Mucosa of rectum (tissue), 2 donors: Measurements from ENCODE around the gene CHST1.

Source experiments
- H3K27ac ChIP-seq, 2 donors: one replicate each; pipeline ENCODE4 v1.7.0; 2013; ENCODE audit warnings: inconsistent platforms in 2 of 2, low read depth in 2 of 2, low read length in 2 of 2
- H3K27me3 ChIP-seq, 2 donors: one replicate each; pipeline ENCODE4 v1.7.0; 2013; ENCODE audit warnings: low read length in 2 of 2; ENCODE audit not compliant: control insufficient read depth in 2 of 2, insufficient read depth in 2 of 2
- H3K36me3 ChIP-seq, 2 donors: one replicate each; pipeline ENCODE4 v1.7.0; 2013; ENCODE audit warnings: low read length in 2 of 2; ENCODE audit not compliant: control insufficient read depth in 2 of 2, insufficient read depth in 2 of 2
- H3K4me1 ChIP-seq, 2 donors: one replicate each; pipeline ENCODE4 v1.7.0; 2013; ENCODE audit warnings: low read length in 2 of 2, mild to moderate bottlenecking in 1 of 2; ENCODE audit not compliant: control insufficient read depth in 2 of 2, insufficient read depth in 2 of 2
- H3K4me3 ChIP-seq, 2 donors: one replicate each; pipeline ENCODE4 v1.7.0; 2013; ENCODE audit warnings: low read length in 2 of 2
- H3K9ac ChIP-seq, 2 donors: one replicate each; pipeline ENCODE4 v1.7.0; 2013; ENCODE audit warnings: low read length in 2 of 2, low read depth in 1 of 2, mild to moderate bottlenecking in 1 of 2
- H3K9me3 ChIP-seq, 2 donors: one replicate each; pipeline ENCODE4 v1.7.0; 2013; ENCODE audit warnings: low read length in 2 of 2; ENCODE audit not compliant: control insufficient read depth in 2 of 2
- donor health status: healthy.
- donor health status: Normal muscosa, but diverticular disease.

The CHST1 gene

GRCh38 chr11:45651841-45652749 lies 13.3 kb downstream of the CHST1 start:
- Histone ChIP-seq H3K9me3 (no peaks in the 10 kb centered on the region), H3K9ac (no peak overlapping the region), H3K36me3 (no peaks in the 10 kb centered on the region), H3K27ac (no peak overlapping the region), H3K4me3 (no peak overlapping the region), H3K27me3 (peaks cover 0 to 9% of the 10 kb centered on the region in 2 donors), H3K4me1 (peaks cover 0 to 2% of the 10 kb centered on the region in 2 donors)

GRCh38 chr11:45651156-45651555 lies 14.3 kb downstream of the CHST1 start:
- H3K4me1 ChIP-seq: peaks cover 0 to 2% of the 10 kb centered on the region in 2 donors
- H3K4me3 ChIP-seq: no peak overlapping the region
- H3K27ac ChIP-seq: no peak overlapping the region
- H3K36me3 ChIP-seq: no peaks in the 10 kb centered on the region
- peaks cover 0 to 9% of the 10 kb centered on the region in 2 donors for H3K27me3 ChIP-seq
- no peaks in the 10 kb centered on the region for H3K9me3 ChIP-seq
- H3K9ac ChIP-seq: no peak overlapping the region

GRCh38 chr11:45650166-45651095 lies 15.0 kb downstream of the CHST1 start:
- Histone ChIP-seq H3K4me1 (peaks cover 0 to 2% of the 10 kb centered on the region in 2 donors), H3K27ac (no peak overlapping the region), H3K27me3 (peaks cover under 1 to 5% of the 10 kb centered on the region in 2 donors)

GRCh38 chr11:45649544-45650165 lies 15.8 kb downstream of the CHST1 start:
- H3K27me3 ChIP-seq: peaks cover 0 to 3% of the 10 kb centered on the region in 2 donors
- H3K9me3 ChIP-seq: no peaks in the 10 kb centered on the region
- no peak overlapping the region for H3K9ac ChIP-seq
- H3K4me3 ChIP-seq: no peak overlapping the region
- no peaks in the 10 kb centered on the region for H3K36me3 ChIP-seq
- H3K4me1 ChIP-seq: no peaks in the 10 kb centered on the region
- no peak overlapping the region for H3K27ac ChIP-seq

More at GRCh38 chr11:45650166-45651095, 15.0 kb downstream of the CHST1 start:
- no peaks in the 10 kb centered on the region for H3K9me3 ChIP-seq
- no peak overlapping the region for H3K4me3 ChIP-seq
- no peaks in the 10 kb centered on the region for H3K36me3 ChIP-seq
- H3K9ac ChIP-seq: no peak overlapping the region

GRCh38 chr11:45648931-45649330 lies 16.5 kb downstream of the CHST1 start:
- Histone ChIP-seq H3K4me3 (no peak overlapping the region), H3K4me1 (no peaks in the 10 kb centered on the region), H3K27me3 (peaks cover 0 to 3% of the 10 kb centered on the region in 2 donors), H3K36me3 (no peaks in the 10 kb centered on the region), H3K9me3 (no peaks in the 10 kb centered on the region), H3K9ac (no peak overlapping the region), H3K27ac (no peak overlapping the region)

GRCh38 chr11:45647786-45648185 lies 17.6 kb downstream of the CHST1 start:
- Histone ChIP-seq H3K27me3 (peaks cover 3 to 4% of the 10 kb centered on the region in 2 donors), H3K4me1 (no peaks in the 10 kb centered on the region), H3K9ac (no peak overlapping the region), H3K9me3 (no peaks in the 10 kb centered on the region), H3K4me3 (no peak overlapping the region), H3K36me3 (no peaks in the 10 kb centered on the region), H3K27ac (no peak overlapping the region)

- Histone ChIP-seq H3K9me3 (no peaks in the 10 kb centered on the region), H3K9ac (no peak overlapping the region), H3K27ac (no peak overlapping the region), H3K27me3 (peaks cover 3 to 4% of the 10 kb centered on the region in 2 donors), H3K4me3 (no peak overlapping the region), H3K4me1 (no peaks in the 10 kb centered on the region), H3K36me3 (no peaks in the 10 kb centered on the region)
These were observed 18.1 kb downstream of the CHST1 start for GRCh38 chr11:45647329-45647728.

- no peaks in the 10 kb centered on the region for H3K9me3 ChIP-seq
- no peak overlapping the region for H3K4me3 ChIP-seq
- no peak overlapping the region for H3K27ac ChIP-seq
- no peaks in the 10 kb centered on the region for H3K36me3 ChIP-seq
- no peaks in the 10 kb centered on the region for H3K4me1 ChIP-seq
- H3K27me3 ChIP-seq: peaks cover 3 to 4% of the 10 kb centered on the region in 2 donors
- no peak overlapping the region for H3K9ac ChIP-seq
These were observed 19.0 kb downstream of the CHST1 start for GRCh38 chr11:45646275-45646927.

- H3K4me3 ChIP-seq: no peak overlapping the region
- H3K27ac ChIP-seq: no peak overlapping the region
- H3K9me3 ChIP-seq: no peaks in the 10 kb centered on the region
- H3K36me3 ChIP-seq: no peaks in the 10 kb centered on the region
- H3K27me3 ChIP-seq: peaks cover 3 to 4% of the 10 kb centered on the region in 2 donors
- H3K4me1 ChIP-seq: no peaks in the 10 kb centered on the region
- no peak overlapping the region for H3K9ac ChIP-seq
These were observed 20.2 kb downstream of the CHST1 start for GRCh38 chr11:45644981-45645889.
